ENCODE measurements around the gene FRMD4A.

GRCh38 chr10:13809427-13809826, 521.3 kb downstream of the FRMD4A start:
- TF ChIP-seq CTCF (conservative IDR thresholded peaks at IDR 0.05; ENCODE audit: low read length) (no peak), EZH2phosphoT487 (IDR thresholded peaks at IDR 0.05; ENCODE audit: borderline replicate concordance, low read depth, low read length) (no peak)
